CD4-positive, alpha-beta T cell (primary cell): ENCODE results near the gene BIK. TPM values are rescaled to one million over a fixed set of nuclear protein-coding genes. Genes with fewer than 3 reads are reported as not detected.

Experiments
- ATAC-seq: fragments of 200-7000 bp; cut with Tn5 transposase; one replicate; pipeline ENCODE4 v1.10.0; 2022; ENCODE audit warnings: mild to moderate bottlenecking; ENCODE audit not compliant: poor library complexity
- CTCF ChIA-PET: fragments of 350-600 bp; sonication (Branson Sonifier 250); formaldehyde crosslinking; loops from one replicate; lab custom pipeline; 2021; ENCODE audit warnings: antibody characterized with exemption, inconsistent platforms; lab: Charles Lee
- POLR2A ChIA-PET: fragments of 350-600 bp; sonication (Branson Sonifier 250); formaldehyde crosslinking; loops from one replicate; lab custom pipeline; 2021; ENCODE audit warnings: antibody characterized with exemption, inconsistent platforms; lab: Charles Lee
- DNase-seq, 14 experiments: peaks; one replicate each; pipeline ENCODE4 v3.0.0-alpha.2; 2013 to 2020; ENCODE audit warnings: mixed read lengths in 2 of 14
- H3K27ac ChIP-seq, 2 donors: one replicate each; pipeline versions ENCODE4 v1.5.1 to v1.7.0; 2013; ENCODE audit warnings: low read length in 2 of 2, low read depth in 1 of 2, mild to moderate bottlenecking in 1 of 2
- H3K27me3 ChIP-seq, 2 experiments: 1 replicate in 1 of 2; 2 replicates in 1 of 2; pipeline versions ENCODE4 v1.6.1 to v1.7.0; 2013; ENCODE audit warnings: low read length in 2 of 2, control low read depth in 1 of 2, mild to moderate bottlenecking in 1 of 2, moderate library complexity in 1 of 2; ENCODE audit not compliant: insufficient read depth in 2 of 2, control insufficient read depth in 1 of 2
- H3K36me3 ChIP-seq: one replicate; pipeline ENCODE4 v1.6.1; 2013; ENCODE audit warnings: low read length, control low read depth; ENCODE audit not compliant: insufficient read depth
- H3K4me1 ChIP-seq: one replicate; pipeline ENCODE4 v1.6.1; 2013; ENCODE audit warnings: low read length, control low read depth; ENCODE audit not compliant: insufficient read depth
- H3K4me3 ChIP-seq: one replicate; pipeline ENCODE4 v1.5.1; 2013; ENCODE audit warnings: mild to moderate bottlenecking, low read length, moderate library complexity
- H3K9me3 ChIP-seq, 2 experiments: 1 replicate in 1 of 2; 2 replicates in 1 of 2; pipeline versions ENCODE4 v1.6.1 to v1.7.0; 2013; ENCODE audit warnings: low read length in 2 of 2, mild to moderate bottlenecking in 2 of 2, control low read depth in 1 of 2, moderate library complexity in 1 of 2; ENCODE audit not compliant: control insufficient read depth in 1 of 2, insufficient read depth in 1 of 2
- H3K27ac Mint-ChIP-seq: one replicate; pipeline ENCODE4 v1.8.0; 2020; ENCODE audit warnings: mixed read lengths
- H3K27me3 Mint-ChIP-seq: one replicate; pipeline ENCODE4 v1.8.0; 2021; ENCODE audit warnings: mixed read lengths
- H3K36me3 Mint-ChIP-seq: one replicate; pipeline ENCODE4 v1.8.0; 2021; ENCODE audit warnings: low read depth, mixed read lengths
- H3K4me1 Mint-ChIP-seq: one replicate; pipeline ENCODE4 v1.8.0; 2021; ENCODE audit warnings: low read depth, mixed read lengths
- H3K4me3 Mint-ChIP-seq: one replicate; pipeline ENCODE4 v1.8.0; 2020; ENCODE audit warnings: mild to moderate bottlenecking, mixed read lengths
- H3K9me3 Mint-ChIP-seq: one replicate; pipeline ENCODE4 v1.8.0; 2020; ENCODE audit warnings: mixed read lengths
- CTCF ChIP-seq: fragments of 200-600 bp; IDR thresholded peaks from one replicate; pipeline ENCODE4 v1.8.0; 2022; ENCODE audit warnings: antibody characterized with exemption, mild to moderate bottlenecking
- intact Hi-C, 2 experiments: fragments of 100-400 bp; cut with DNase I in 1 of 2; cut with micrococcal nuclease in 1 of 2; formaldehyde crosslinking; loops; one replicate each; pipeline versions ENCODE4 v1.15.1 to v1.9.0; 2023 to 2025; cut with DNase I, micrococcal nuclease
- total RNA-seq, 174 experiments: library from RNA in 2 of 174; stranded (reverse) in 2 of 174; gene quantifications; one replicate each; pipeline ENCODE4 v1.2.3 and lab custom pipeline; 2021 to 2026

BIK gene
- total RNA-seq, 2 experiments from 2014 or later, result 1.6 to 2.1 TPM

DNA sequence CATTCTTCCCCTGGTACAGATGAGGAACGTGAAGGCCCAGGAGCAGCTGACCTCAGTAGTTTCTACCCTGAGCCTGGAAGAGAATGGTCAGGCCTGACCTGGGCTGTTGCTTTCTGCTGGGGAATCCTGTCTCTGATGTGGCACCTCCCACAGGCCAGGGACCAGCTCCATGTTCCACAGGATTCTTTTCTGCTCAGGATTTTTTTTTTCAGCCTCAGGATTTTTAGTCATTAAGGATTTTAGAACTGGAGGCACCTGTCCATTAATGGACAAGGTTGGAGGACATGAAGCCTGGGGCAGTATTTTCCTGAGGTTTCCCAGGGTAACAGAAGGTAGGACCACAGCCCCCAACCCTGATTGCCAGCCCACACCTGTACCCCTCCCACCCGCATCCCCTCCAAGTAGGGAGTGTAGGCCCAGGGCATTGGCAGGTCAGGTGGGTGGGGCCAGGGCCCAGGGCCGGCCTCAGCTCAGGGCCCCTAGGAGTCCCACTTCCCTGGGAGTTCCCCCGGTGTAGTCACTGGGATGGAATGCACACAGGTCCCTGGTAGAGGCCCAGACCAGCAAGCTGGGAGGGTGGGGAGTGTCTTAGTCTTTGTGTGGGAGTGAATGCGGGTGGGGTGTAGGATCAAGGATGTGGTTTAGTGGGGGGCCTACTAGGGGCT lies 16.1 kb downstream of the BIK start:
- POLR2A ChIA-PET, result no interaction called here
- TF ChIP-seq CTCF, result no peak
- Histone ChIP-seq H3K27ac (no peak overlapping the region), H3K4me3 (no peak overlapping the region), H3K36me3 (peaks cover 3% of the 10 kb centered on the region), H3K9me3 (no peaks in the 10 kb centered on the region), H3K4me1 (peaks cover 2% of the 10 kb centered on the region), H3K27me3 (no peaks in the 10 kb centered on the region)
- intact Hi-C loops, result no loop called here
- CTCF ChIA-PET, result no interaction called here
- DNase-seq (no peak), ATAC-seq (no peak)
- Mint-ChIP-seq H3K36me3 (no peaks in the 10 kb centered on the region), H3K4me1 (peaks cover 4% of the 10 kb centered on the region), H3K27me3 (no peaks in the 10 kb centered on the region), H3K27ac (no peak overlapping the region), H3K9me3 (no peaks in the 10 kb centered on the region), H3K4me3 (no peak overlapping the region)

DNA sequence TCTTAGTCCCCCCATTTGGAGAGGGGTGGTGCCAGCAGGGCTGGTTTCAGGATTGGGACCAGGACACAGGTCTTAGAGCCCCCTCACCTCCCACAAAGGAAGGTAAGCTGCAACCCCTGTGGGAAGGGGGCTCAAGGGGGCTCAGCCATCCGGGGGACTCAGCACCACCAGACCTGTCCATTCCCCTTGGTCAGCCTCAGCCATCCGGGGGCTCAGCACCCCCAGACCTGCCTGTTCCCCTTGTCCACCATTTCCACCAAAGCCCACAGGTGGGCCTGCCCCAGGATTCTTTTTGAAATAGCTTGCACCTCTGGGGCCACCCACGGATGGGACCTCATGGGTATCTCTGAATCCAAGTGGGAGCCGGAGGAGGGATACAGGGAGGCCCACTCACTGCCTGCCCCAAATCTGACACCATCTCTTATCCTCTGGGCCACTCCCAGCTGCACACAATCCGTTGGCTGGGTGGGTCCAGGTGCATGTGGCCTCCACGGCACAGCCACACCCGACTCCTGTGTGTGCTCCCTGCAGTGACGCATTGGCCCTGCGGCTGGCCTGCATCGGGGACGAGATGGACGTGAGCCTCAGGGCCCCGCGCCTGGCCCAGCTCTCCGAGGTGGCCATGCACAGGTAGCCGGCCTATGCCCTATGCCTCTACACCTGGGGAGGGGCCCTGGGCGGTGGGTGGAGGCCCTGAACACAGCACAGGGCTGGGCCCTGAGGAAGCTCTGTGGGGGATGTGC lies 16.8 kb downstream of the BIK start:
- Histone ChIP-seq H3K27ac (no peak overlapping the region), H3K4me1 (peaks cover 2% of the 10 kb centered on the region), H3K9me3 (no peaks in the 10 kb centered on the region), H3K4me3 (no peak overlapping the region), H3K36me3 (peaks cover 7% of the 10 kb centered on the region), H3K27me3 (no peaks in the 10 kb centered on the region)
- Mint-ChIP-seq H3K4me3 (no peak overlapping the region), H3K9me3 (no peaks in the 10 kb centered on the region), H3K27me3 (no peaks in the 10 kb centered on the region), H3K4me1 (peaks cover 4% of the 10 kb centered on the region), H3K27ac (no peak overlapping the region), H3K36me3 (peaks cover 6% of the 10 kb centered on the region)
- ATAC-seq (no peak), DNase-seq (no peak)
- TF ChIP-seq CTCF, result no peak
- CTCF ChIA-PET, result no interaction called here
- intact Hi-C loops, result no loop called here
- POLR2A ChIA-PET, result no interaction called here

DNA sequence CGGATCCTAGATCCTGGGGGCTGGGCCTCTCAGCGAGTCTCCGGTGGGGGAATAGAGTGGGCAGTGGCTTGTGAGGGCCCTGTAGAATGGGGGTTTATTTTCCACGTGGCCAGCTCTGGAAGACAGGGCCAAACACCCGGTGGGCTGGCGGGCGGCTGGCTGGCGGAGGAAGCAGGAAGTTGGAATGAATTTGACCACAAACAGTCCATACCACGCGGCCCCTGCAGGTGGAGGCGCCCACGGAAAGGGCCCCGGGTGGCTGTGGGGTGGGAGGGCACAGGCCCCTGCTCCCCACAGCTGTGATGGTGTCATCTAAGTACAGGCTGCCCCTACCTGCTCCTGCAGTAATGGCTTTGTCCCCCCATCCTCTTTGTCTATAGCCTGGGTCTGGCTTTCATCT lies 17.6 kb downstream of the BIK start:
- no peak overlapping the region for H3K4me3 Mint-ChIP-seq

More for the DNA sequence above, 17.6 kb downstream of the BIK start:
- Histone ChIP-seq H3K4me3 (no peak overlapping the region), H3K4me1 (peaks cover 2% of the 10 kb centered on the region), H3K36me3 (peaks cover 15% of the 10 kb centered on the region), H3K27ac (no peak overlapping the region), H3K9me3 (no peaks in the 10 kb centered on the region), H3K27me3 (no peaks in the 10 kb centered on the region)
- Mint-ChIP-seq H3K9me3 (no peaks in the 10 kb centered on the region), H3K27ac (no peak overlapping the region), H3K4me1 (peaks cover 4% of the 10 kb centered on the region), H3K36me3 (peaks cover 7% of the 10 kb centered on the region), H3K27me3 (no peaks in the 10 kb centered on the region)
- DNase-seq (no peak), ATAC-seq (no peak)
- ChIA-PET POLR2A (no interaction called here), CTCF (no interaction called here)
- TF ChIP-seq CTCF, result no peak
- intact Hi-C loops, result no loop called here
